ENCODE measurements around the gene BAHCC1. TPM values are rescaled to one million over a fixed set of nuclear protein-coding genes. Genes with fewer than 3 reads are reported as not detected.
A peak's percentile ranks its signal among the peaks of the same experiment; 100 is the strongest.

Gene BAHCC1
- total and polyA plus RNA-seq, 9 of the 15 experiments (the other 6 are each of a cell fraction or from before 2014, with no cell fraction given), result 0.14 to 26.9 (median 5.0) TPM

DNA sequence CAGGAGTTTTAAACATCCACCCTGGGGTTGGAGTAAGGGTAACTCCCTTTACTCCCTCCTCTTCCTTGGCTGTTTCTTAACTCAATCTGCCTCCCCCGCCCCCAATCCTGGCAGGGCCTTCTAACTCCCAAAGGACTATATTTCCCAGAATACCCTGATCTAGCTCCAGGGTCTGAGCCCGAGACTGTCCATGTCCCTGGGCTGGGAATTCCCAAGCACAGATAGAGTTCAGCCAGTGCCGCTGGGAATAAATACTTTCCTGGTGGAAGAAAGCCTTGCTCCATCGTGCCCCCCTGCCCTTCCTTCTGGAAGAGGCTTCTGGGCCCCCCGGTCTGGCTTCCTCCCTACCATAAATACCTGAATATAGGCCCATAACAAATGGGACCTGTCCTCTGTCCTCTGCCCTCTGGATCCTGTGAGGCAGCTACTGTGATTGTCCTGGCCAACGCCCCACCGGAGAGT lies 10.2 kb downstream of the BAHCC1 start:
- intact Hi-C loops (cut with micrococcal nuclease) (loop anchor here (5.0 kb wide), 1 partner anchor 77 kb away; no protein-coding TSS in a partner anchor), in situ Hi-C loops (cut with MboI) (no loop called here)
- no TSS peak for BruUV-seq (replicated peaks)
- DNase-seq (ENCODE audit: extremely low read depth in 1 of 4, low spot score in 3 of 4), result no peak
- no peak for ATAC-seq
- Histone ChIP-seq H3K9me3 (replicated peaks; ENCODE audit: control insufficient read depth, insufficient read depth, low read depth, low read length) (no peaks in the 10 kb centered on the region), H3K27ac (ENCODE audit: extremely low read depth, low read depth, low read length) (no peak overlapping the region), H3K4me2 (ENCODE audit: insufficient read depth, low read length) (no peak overlapping the region), H3K9me1 (ENCODE audit: control insufficient read depth, insufficient read depth, low read length) (peaks cover 2% of the 10 kb centered on the region), H2AFZ (ENCODE audit: low read depth, low read length) (no peak overlapping the region), H3K27me3 (ENCODE audit: control insufficient read depth in 2 of 2, insufficient read depth in 2 of 2, low read length in 2 of 2) (no peaks in the 10 kb centered on the region), H3K79me2 (ENCODE audit: control insufficient read depth, insufficient read depth, low read length) (peaks cover 36% of the 10 kb centered on the region), H4K20me1 (replicated peaks; ENCODE audit: control insufficient read depth, insufficient read depth, low read length) (0 out of 2 replicates have a peak, but pooled peaks cover 3% of the 10 kb centered on the region), H3K9ac (ENCODE audit: insufficient read depth in 1 of 2, low read depth in 2 of 2, low read length in 2 of 2) (peak overlapping the region in 1 of 2 experiments; percentile 1; a peak in 1 of 4 replicates), H3K36me3 (ENCODE audit: control insufficient read depth, insufficient read depth, low read length) (peaks cover 29% of the 10 kb centered on the region; the same call in 2 of the 3 replicates), H3K4me3 (no peak overlapping the region), H3K4me1 (replicated peaks in 1 of 2; ENCODE audit: control insufficient read depth in 2 of 2, insufficient read depth in 2 of 2, low read length in 2 of 2) (peaks cover 28 to 81% of the 10 kb centered on the region in 2 experiments)
- no peak for TF ChIP-seq ZBTB8A (IDR thresholded peaks at IDR 0.05; ENCODE audit: partially characterized antibody)
- TF ChIP-seq, protein P1, sequence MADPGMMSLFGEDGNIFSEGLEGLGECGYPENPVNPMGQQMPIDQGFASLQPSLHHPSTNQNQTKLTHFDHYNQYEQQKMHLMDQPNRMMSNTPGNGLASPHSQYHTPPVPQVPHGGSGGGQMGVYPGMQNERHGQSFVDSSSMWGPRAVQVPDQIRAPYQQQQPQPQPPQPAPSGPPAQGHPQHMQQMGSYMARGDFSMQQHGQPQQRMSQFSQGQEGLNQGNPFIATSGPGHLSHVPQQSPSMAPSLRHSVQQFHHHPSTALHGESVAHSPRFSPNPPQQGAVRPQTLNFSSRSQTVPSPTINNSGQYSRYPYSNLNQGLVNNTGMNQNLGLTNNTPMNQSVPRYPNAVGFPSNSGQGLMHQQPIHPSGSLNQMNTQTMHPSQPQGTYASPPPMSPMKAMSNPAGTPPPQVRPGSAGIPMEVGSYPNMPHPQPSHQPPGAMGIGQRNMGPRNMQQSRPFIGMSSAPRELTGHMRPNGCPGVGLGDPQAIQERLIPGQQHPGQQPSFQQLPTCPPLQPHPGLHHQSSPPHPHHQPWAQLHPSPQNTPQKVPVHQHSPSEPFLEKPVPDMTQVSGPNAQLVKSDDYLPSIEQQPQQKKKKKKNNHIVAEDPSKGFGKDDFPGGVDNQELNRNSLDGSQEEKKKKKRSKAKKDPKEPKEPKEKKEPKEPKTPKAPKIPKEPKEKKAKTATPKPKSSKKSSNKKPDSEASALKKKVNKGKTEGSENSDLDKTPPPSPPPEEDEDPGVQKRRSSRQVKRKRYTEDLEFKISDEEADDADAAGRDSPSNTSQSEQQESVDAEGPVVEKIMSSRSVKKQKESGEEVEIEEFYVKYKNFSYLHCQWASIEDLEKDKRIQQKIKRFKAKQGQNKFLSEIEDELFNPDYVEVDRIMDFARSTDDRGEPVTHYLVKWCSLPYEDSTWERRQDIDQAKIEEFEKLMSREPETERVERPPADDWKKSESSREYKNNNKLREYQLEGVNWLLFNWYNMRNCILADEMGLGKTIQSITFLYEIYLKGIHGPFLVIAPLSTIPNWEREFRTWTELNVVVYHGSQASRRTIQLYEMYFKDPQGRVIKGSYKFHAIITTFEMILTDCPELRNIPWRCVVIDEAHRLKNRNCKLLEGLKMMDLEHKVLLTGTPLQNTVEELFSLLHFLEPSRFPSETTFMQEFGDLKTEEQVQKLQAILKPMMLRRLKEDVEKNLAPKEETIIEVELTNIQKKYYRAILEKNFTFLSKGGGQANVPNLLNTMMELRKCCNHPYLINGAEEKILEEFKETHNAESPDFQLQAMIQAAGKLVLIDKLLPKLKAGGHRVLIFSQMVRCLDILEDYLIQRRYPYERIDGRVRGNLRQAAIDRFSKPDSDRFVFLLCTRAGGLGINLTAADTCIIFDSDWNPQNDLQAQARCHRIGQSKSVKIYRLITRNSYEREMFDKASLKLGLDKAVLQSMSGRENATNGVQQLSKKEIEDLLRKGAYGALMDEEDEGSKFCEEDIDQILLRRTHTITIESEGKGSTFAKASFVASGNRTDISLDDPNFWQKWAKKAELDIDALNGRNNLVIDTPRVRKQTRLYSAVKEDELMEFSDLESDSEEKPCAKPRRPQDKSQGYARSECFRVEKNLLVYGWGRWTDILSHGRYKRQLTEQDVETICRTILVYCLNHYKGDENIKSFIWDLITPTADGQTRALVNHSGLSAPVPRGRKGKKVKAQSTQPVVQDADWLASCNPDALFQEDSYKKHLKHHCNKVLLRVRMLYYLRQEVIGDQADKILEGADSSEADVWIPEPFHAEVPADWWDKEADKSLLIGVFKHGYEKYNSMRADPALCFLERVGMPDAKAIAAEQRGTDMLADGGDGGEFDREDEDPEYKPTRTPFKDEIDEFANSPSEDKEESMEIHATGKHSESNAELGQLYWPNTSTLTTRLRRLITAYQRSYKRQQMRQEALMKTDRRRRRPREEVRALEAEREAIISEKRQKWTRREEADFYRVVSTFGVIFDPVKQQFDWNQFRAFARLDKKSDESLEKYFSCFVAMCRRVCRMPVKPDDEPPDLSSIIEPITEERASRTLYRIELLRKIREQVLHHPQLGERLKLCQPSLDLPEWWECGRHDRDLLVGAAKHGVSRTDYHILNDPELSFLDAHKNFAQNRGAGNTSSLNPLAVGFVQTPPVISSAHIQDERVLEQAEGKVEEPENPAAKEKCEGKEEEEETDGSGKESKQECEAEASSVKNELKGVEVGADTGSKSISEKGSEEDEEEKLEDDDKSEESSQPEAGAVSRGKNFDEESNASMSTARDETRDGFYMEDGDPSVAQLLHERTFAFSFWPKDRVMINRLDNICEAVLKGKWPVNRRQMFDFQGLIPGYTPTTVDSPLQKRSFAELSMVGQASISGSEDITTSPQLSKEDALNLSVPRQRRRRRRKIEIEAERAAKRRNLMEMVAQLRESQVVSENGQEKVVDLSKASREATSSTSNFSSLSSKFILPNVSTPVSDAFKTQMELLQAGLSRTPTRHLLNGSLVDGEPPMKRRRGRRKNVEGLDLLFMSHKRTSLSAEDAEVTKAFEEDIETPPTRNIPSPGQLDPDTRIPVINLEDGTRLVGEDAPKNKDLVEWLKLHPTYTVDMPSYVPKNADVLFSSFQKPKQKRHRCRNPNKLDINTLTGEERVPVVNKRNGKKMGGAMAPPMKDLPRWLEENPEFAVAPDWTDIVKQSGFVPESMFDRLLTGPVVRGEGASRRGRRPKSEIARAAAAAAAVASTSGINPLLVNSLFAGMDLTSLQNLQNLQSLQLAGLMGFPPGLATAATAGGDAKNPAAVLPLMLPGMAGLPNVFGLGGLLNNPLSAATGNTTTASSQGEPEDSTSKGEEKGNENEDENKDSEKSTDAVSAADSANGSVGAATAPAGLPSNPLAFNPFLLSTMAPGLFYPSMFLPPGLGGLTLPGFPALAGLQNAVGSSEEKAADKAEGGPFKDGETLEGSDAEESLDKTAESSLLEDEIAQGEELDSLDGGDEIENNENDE (IDR thresholded peaks at IDR 0.05; ENCODE audit: low read depth, low read length), result peak; percentile 93
- ChIA-PET CTCF (ENCODE audit: low intra/inter-chr PET ratio) (no interaction called here), POLR2A (interaction anchor here (0.6 to 3.2 kb wide), 6 partner anchors 11 to 863 kb away, joined by 3 to 18 read pairs (median 4); partner anchors contain the start of gene BAHCC1)
- no peak for FAIRE-seq
- WGBS (ENCODE audit: insufficient coverage, low coverage, missing lambda C conversion rate), result 64% methylated on average over 7 of the region's 7 CpGs
